H9 (cell line): Measurements from ENCODE around the gene OFD1. TPM values are rescaled to one million over a fixed set of nuclear protein-coding genes. Genes with fewer than 3 reads are reported as not detected.

Experiments used
- DNase-seq: peaks from one replicate; pipeline ENCODE4 v3.0.0-alpha.2; 2017
- H2AFZ ChIP-seq: one replicate; pipeline ENCODE4 v1.6.1; 2013; ENCODE audit warnings: mild to moderate bottlenecking, low read length, control low read depth, moderate library complexity
- H2AK5ac ChIP-seq: 2 replicates; pipeline ENCODE4 v1.6.1; 2013; ENCODE audit warnings: low read length, control low read depth, mixed read lengths; ENCODE audit not compliant: insufficient read length
- H2BK120ac ChIP-seq: one replicate; pipeline ENCODE4 v1.6.1; 2013; ENCODE audit warnings: low read depth, mild to moderate bottlenecking, low read length, control low read depth, inconsistent platforms; ENCODE audit not compliant: poor library complexity, severe bottlenecking
- H2BK12ac ChIP-seq: 2 replicates; pipeline ENCODE4 v1.6.1; 2013; ENCODE audit warnings: low read length, control low read depth, mixed read lengths, low read depth; ENCODE audit not compliant: insufficient read length
- H2BK15ac ChIP-seq: 2 replicates; pipeline ENCODE4 v1.6.1; 2013; ENCODE audit warnings: low read depth, low read length, control low read depth
- H2BK20ac ChIP-seq: one replicate; pipeline ENCODE4 v1.6.1; 2013; ENCODE audit warnings: low read depth, mild to moderate bottlenecking, low read length, control low read depth, inconsistent platforms; ENCODE audit not compliant: poor library complexity, severe bottlenecking
- H2BK5ac ChIP-seq: 2 replicates; pipeline ENCODE4 v1.6.1; 2013; ENCODE audit warnings: low read length, control low read depth, mixed read lengths; ENCODE audit not compliant: insufficient read length
- H3K14ac ChIP-seq: 2 replicates; pipeline ENCODE4 v1.6.1; 2013; ENCODE audit warnings: low read length, control low read depth; ENCODE audit not compliant: insufficient read depth
- H3K18ac ChIP-seq: 2 replicates; pipeline ENCODE4 v1.6.1; 2013; ENCODE audit warnings: low read depth, mild to moderate bottlenecking, mixed read lengths, low read length, control low read depth; ENCODE audit not compliant: insufficient read length
- H3K23ac ChIP-seq: 2 replicates; pipeline ENCODE4 v1.6.1; 2013; ENCODE audit warnings: low read length, control low read depth, mixed read lengths, low read depth; ENCODE audit not compliant: insufficient read length
- H3K23me2 ChIP-seq: 2 replicates; pipeline ENCODE4 v1.6.1; 2013; ENCODE audit warnings: low read depth, mild to moderate bottlenecking, mixed read lengths, low read length, control low read depth; ENCODE audit not compliant: insufficient read length, poor library complexity, severe bottlenecking
- H3K27ac ChIP-seq: 2 replicates; pipeline ENCODE4 v1.5.1; 2013; ENCODE audit warnings: low read length, control low read depth, mixed read lengths, low read depth; ENCODE audit not compliant: insufficient read length
- H3K27me3 ChIP-seq: 2 replicates; pipeline ENCODE4 v1.6.1; 2013; ENCODE audit warnings: low read length, control low read depth, inconsistent platforms; ENCODE audit not compliant: insufficient read depth
- H3K4ac ChIP-seq: 2 replicates; pipeline ENCODE4 v1.6.1; 2013; ENCODE audit warnings: low read depth, mild to moderate bottlenecking, control low read depth, inconsistent platforms, low read length, moderate library complexity
- H3K4me1 ChIP-seq: 2 replicates; pipeline ENCODE4 v1.6.1; 2013; ENCODE audit warnings: low read length, control low read depth, inconsistent platforms; ENCODE audit not compliant: insufficient read depth
- H3K4me2 ChIP-seq: 2 replicates; pipeline ENCODE4 v1.6.1; 2013; ENCODE audit warnings: low read length, control low read depth, mixed read lengths; ENCODE audit not compliant: insufficient read length, insufficient read depth
- H3K56ac ChIP-seq: 2 replicates; pipeline ENCODE4 v1.6.1; 2013; ENCODE audit warnings: low read depth, mild to moderate bottlenecking, mixed read lengths, low read length, control low read depth; ENCODE audit not compliant: insufficient read length
- H3K79me1 ChIP-seq: 2 replicates; pipeline ENCODE4 v1.6.1; 2013; ENCODE audit warnings: low read depth, mild to moderate bottlenecking, moderate library complexity, low read length, control low read depth, inconsistent platforms; ENCODE audit not compliant: insufficient read depth, poor library complexity, severe bottlenecking
- H3K79me2 ChIP-seq: 2 replicates; pipeline ENCODE4 v1.6.1; 2013; ENCODE audit warnings: low read length, control low read depth, inconsistent platforms; ENCODE audit not compliant: insufficient read depth
- H3K9ac ChIP-seq: 2 replicates; pipeline ENCODE4 v1.6.1; 2013; ENCODE audit warnings: low read length, control low read depth, mixed read lengths; ENCODE audit not compliant: insufficient read length; ENCODE audit errors: extremely low read depth
- H3K9me3 ChIP-seq: one replicate; pipeline ENCODE4 v1.6.1; 2013; ENCODE audit warnings: low read depth, low read length, inconsistent platforms; ENCODE audit not compliant: control insufficient read depth
- H3T11ph ChIP-seq: one replicate; pipeline ENCODE4 v1.6.1; 2013; ENCODE audit warnings: mild to moderate bottlenecking, low read length, control low read depth, inconsistent platforms
- H4K20me1 ChIP-seq: one replicate; pipeline ENCODE4 v1.6.1; 2013; ENCODE audit not compliant: control insufficient read depth, insufficient read length, insufficient read depth
- H4K5ac ChIP-seq: 2 replicates; pipeline ENCODE4 v1.6.1; 2013; ENCODE audit warnings: low read depth, mild to moderate bottlenecking, mixed read lengths, low read length, control low read depth; ENCODE audit not compliant: insufficient read length
- H4K8ac ChIP-seq: replicated peaks from 2 replicates; pipeline ENCODE4 v1.6.1; 2013; ENCODE audit warnings: low read length, control low read depth, mixed read lengths, low read depth; ENCODE audit not compliant: insufficient read length
- H4K91ac ChIP-seq: 2 replicates; pipeline ENCODE4 v1.6.1; 2013; ENCODE audit warnings: low read depth, mild to moderate bottlenecking, moderate library complexity, mixed read lengths, low read length, control low read depth; ENCODE audit not compliant: insufficient read length
- H3K27ac Mint-ChIP-seq, 3 experiments: 2 replicates in 2 of 3; 3 replicates in 1 of 3; pipeline ENCODE4 v1.8.0; 2020 to 2021; ENCODE audit warnings: mixed read lengths in 3 of 3, mild to moderate bottlenecking in 1 of 3, moderate library complexity in 1 of 3
- H3K27me3 Mint-ChIP-seq: 2 replicates; pipeline ENCODE4 v1.8.0; 2021; ENCODE audit warnings: low read depth, mild to moderate bottlenecking, moderate library complexity, mixed read lengths
- H3K36me3 Mint-ChIP-seq, 3 experiments: 2 replicates in 2 of 3; 3 replicates in 1 of 3; pipeline ENCODE4 v1.8.0; 2020 to 2021; ENCODE audit warnings: low read depth in 3 of 3, mixed read lengths in 3 of 3; ENCODE audit not compliant: insufficient read depth in 1 of 3
- H3K4me1 Mint-ChIP-seq, 2 experiments: 2 replicates each; pipeline ENCODE4 v1.8.0; 2020; ENCODE audit warnings: mixed read lengths in 2 of 2
- H3K4me3 Mint-ChIP-seq, 2 experiments: 2 replicates in 1 of 2; 3 replicates in 1 of 2; pipeline ENCODE4 v1.8.0; 2020 to 2021; ENCODE audit warnings: mild to moderate bottlenecking in 2 of 2, mixed read lengths in 2 of 2, moderate library complexity in 1 of 2
- H3K9me3 Mint-ChIP-seq, 2 experiments: 2 replicates in 1 of 2; 3 replicates in 1 of 2; pipeline ENCODE4 v1.8.0; 2020; ENCODE audit warnings: mild to moderate bottlenecking in 2 of 2, mixed read lengths in 2 of 2, moderate library complexity in 1 of 2
- CTCF ChIP-seq: fragments of 200-600 bp; sonication (generic); conservative IDR thresholded peaks from 3 replicates; pipeline ENCODE4 v1.8.0; 2021; ENCODE audit warnings: antibody characterized with exemption, mild to moderate bottlenecking
- WGBS: extraction: QIAGEN DNeasy Blood & Tissue Kit; methylation state at CpG from one replicate; pipeline ENCODE4 v1.1.7; 2013; ENCODE audit warnings: missing lambda C conversion rate, low lambda C conversion rate, mixed read lengths; ENCODE audit not compliant: insufficient read length; ENCODE audit errors: extremely low coverage; 5-methylcytosine and 5-hydroxymethylcytosine counted together
- total RNA-seq: library from RNA; stranded (reverse); gene quantifications from 2 replicates; pipeline ENCODE4 v1.2.1, GENCODE V29; 2021

The OFD1 gene
- total RNA-seq, 1 experiment from 2014 or later = 36.0 TPM

- H3K9ac ChIP-seq = no peak overlapping the region
- H3K18ac ChIP-seq = no peak overlapping the region
- no CpG with 5 or more reads among the region's 8 CpGs for WGBS
- peaks cover 15 to 32% of the 10 kb centered on the region in 2 experiments for H3K9me3 Mint-ChIP-seq
- peaks cover under 1% of the 10 kb centered on the region for H3K23me2 ChIP-seq
- peaks cover 12% of the 10 kb centered on the region; the same call in 1 of the 2 replicates for H3K4me1 ChIP-seq
- H4K91ac ChIP-seq = no peak overlapping the region
- H3K4me1 Mint-ChIP-seq = peaks cover 26 to 29% of the 10 kb centered on the region in 2 experiments
- no peaks in the 10 kb centered on the region for H3K79me1 ChIP-seq
- no peak overlapping the region for H2BK20ac ChIP-seq
- H3K27me3 Mint-ChIP-seq = no peaks in the 10 kb centered on the region; the same call in none of the 2 replicates
- H3K23ac ChIP-seq = no peak overlapping the region
- H3K36me3 Mint-ChIP-seq = peaks cover 0 to 4% (median 3%) of the 10 kb centered on the region in 3 experiments; a peak in 3 of 7 replicates
- no peak overlapping the region for H3K27ac ChIP-seq
- no peak overlapping the region for H3T11ph ChIP-seq
- no peak overlapping the region for H2BK5ac ChIP-seq
- TF ChIP-seq CTCF = no peak
- H3K14ac ChIP-seq = no peak overlapping the region
- no peaks in the 10 kb centered on the region for H3K27me3 ChIP-seq
- no peak overlapping the region for H2BK12ac ChIP-seq
- no peak overlapping the region for H2AK5ac ChIP-seq
- no peak overlapping the region for H2BK15ac ChIP-seq
- H3K79me2 ChIP-seq = peaks cover 42% of the 10 kb centered on the region; the same call in 1 of the 2 replicates
- H2AFZ ChIP-seq = no peak overlapping the region
- H4K8ac ChIP-seq = no peak overlapping the region
- DNase-seq = no peak
- H2BK120ac ChIP-seq = peak overlapping the region; percentile 31
- H3K4ac ChIP-seq = no peak overlapping the region
- H4K5ac ChIP-seq = no peak overlapping the region
- H3K56ac ChIP-seq = no peak overlapping the region
- H3K27ac Mint-ChIP-seq = peak overlapping the region in 2 of 3 experiments; percentile 15 to 77; a peak in 2 of 7 replicates
- H3K9me3 ChIP-seq = no peaks in the 10 kb centered on the region
- no peak overlapping the region for H3K4me3 Mint-ChIP-seq
- no peaks in the 10 kb centered on the region for H4K20me1 ChIP-seq
- H3K4me2 ChIP-seq = no peak overlapping the region
Observed at GRCh38 chrX:13694983-13695382, 39.6 kb upstream of the OFD1 start.
